SK-N-SH (cell line): Measurements from ENCODE around the gene WDR27. TPM values are rescaled to one million over a fixed set of nuclear protein-coding genes. Genes with fewer than 3 reads are reported as not detected.
A peak's percentile ranks its signal among the peaks of the same experiment; 100 is the strongest.

ENCODE experiments used
- CTCF ChIA-PET: fragments of 300-600, 350-600 bp; formaldehyde crosslinking; extraction: SDS; loops from one replicate; lab custom pipeline; 2021; lab: Yijun Ruan, JAX
- POLR2A ChIA-PET: fragments of 350-600 bp; sonication (Branson Sonifier 250); formaldehyde crosslinking; extraction: SDS; loops from one replicate; lab custom pipeline; 2020; ENCODE audit warnings: antibody characterized with exemption, inconsistent platforms; lab: Yijun Ruan, JAX
- DNase-seq: peaks from one replicate; pipeline ENCODE4 v3.0.0; 2012
- H2AFZ ChIP-seq: fragments of 200-600 bp; sonication (generic); 2 replicates; pipeline ENCODE4 v1.8.1; 2016; ENCODE audit warnings: antibody characterized with exemption, mild to moderate bottlenecking, low read depth
- H3F3A ChIP-seq: fragments of 200-600 bp; sonication (generic); replicated peaks from 2 replicates; pipeline ENCODE3; 2016; ENCODE audit warnings: antibody characterized with exemption, mild to moderate bottlenecking; ENCODE audit not compliant: insufficient read depth
- H3K27ac ChIP-seq, 2 experiments: fragments of 200-500 bp in 1 of 2; fragments of 200-600 bp in 1 of 2; sonication (Bioruptor generic) in 1 of 2; sonication (generic), shearing (Covaris generic) in 1 of 2; 2 replicates each; pipeline versions ENCODE4 v1.5.1 to v1.6.1; 2014 to 2016; ENCODE audit warnings: low read depth in 2 of 2, inconsistent platforms in 1 of 2, low read length in 1 of 2, mild to moderate bottlenecking in 1 of 2, mixed read lengths in 1 of 2
- H3K27me3 ChIP-seq: fragments of 200-600 bp; sonication (generic), shearing (Covaris generic); 2 replicates; pipeline ENCODE4 v1.6.1; 2016; ENCODE audit warnings: mixed run types; ENCODE audit not compliant: insufficient read depth
- H3K36me3 ChIP-seq, 2 experiments: fragments of 200-500 bp in 1 of 2; fragments of 200-600 bp in 1 of 2; sonication (Bioruptor generic) in 1 of 2; sonication (generic) in 1 of 2; replicated peaks in 1 of 2; 2 replicates each; pipeline versions ENCODE3 to v1.5.1; 2014 to 2016; ENCODE audit warnings: low read length in 1 of 2, mild to moderate bottlenecking in 1 of 2; ENCODE audit not compliant: insufficient read depth in 2 of 2, control insufficient read depth in 1 of 2
- H3K4me1 ChIP-seq, 2 experiments: fragments of 200-500 bp in 1 of 2; fragments of 200-600 bp in 1 of 2; sonication (Bioruptor generic) in 1 of 2; sonication (generic), shearing (Covaris generic) in 1 of 2; 2 replicates each; pipeline versions ENCODE4 v1.5.1 to v1.6.1; 2014 to 2016; ENCODE audit warnings: low read depth in 1 of 2, low read length in 1 of 2, mixed run types in 1 of 2; ENCODE audit not compliant: insufficient read depth in 2 of 2, control insufficient read depth in 1 of 2
- H3K4me2 ChIP-seq: fragments of 200-600 bp; sonication (generic), shearing (Covaris generic); 2 replicates; pipeline ENCODE4 v1.6.1; 2017; ENCODE audit warnings: mixed run types
- H3K4me3 ChIP-seq, 2 experiments: fragments of 200-500 bp in 1 of 2; fragments of 200-600 bp in 1 of 2; sonication (Bioruptor generic) in 1 of 2; sonication (generic), shearing (Covaris generic) in 1 of 2; 2 replicates each; pipeline versions ENCODE4 v1.5.1 to v1.8.1; 2014 to 2016; ENCODE audit warnings: low read depth in 2 of 2, inconsistent platforms in 1 of 2, low read length in 1 of 2, mild to moderate bottlenecking in 1 of 2, mixed read lengths in 1 of 2, moderate library complexity in 1 of 2
- H3K79me2 ChIP-seq: fragments of 200-600 bp; sonication (generic); 2 replicates; pipeline ENCODE4 v1.8.1; 2017; ENCODE audit warnings: mild to moderate bottlenecking; ENCODE audit not compliant: insufficient read depth
- H3K9ac ChIP-seq: fragments of 200-600 bp; sonication (generic); 2 replicates; pipeline ENCODE4 v1.6.1; 2017; ENCODE audit warnings: mixed run types
- H3K9me2 ChIP-seq: fragments of 200-600 bp; sonication (generic); 2 replicates; pipeline ENCODE4 v1.6.1; 2017; ENCODE audit warnings: mixed run types
- H3K9me3 ChIP-seq: fragments of 200-600 bp; sonication (generic); 2 replicates; pipeline ENCODE4 v1.6.1; 2017; ENCODE audit warnings: mixed run types, mild to moderate bottlenecking, moderate library complexity
- H4K20me1 ChIP-seq: fragments of 200-600 bp; sonication (generic); 2 replicates; pipeline ENCODE4 v1.6.1; 2017; ENCODE audit warnings: mild to moderate bottlenecking, mixed run types; ENCODE audit not compliant: insufficient read depth
- CHD2 ChIP-seq: fragments of 150-350 bp; IDR thresholded peaks from 2 replicates; pipeline ENCODE4 v1.6.1; 2018; ENCODE audit warnings: low read length; ENCODE audit not compliant: partially characterized antibody
- EP300 ChIP-seq, 2 experiments: IDR thresholded peaks; 2 replicates each; pipeline versions ENCODE4 v1.4.0 to v1.6.1; 2012; ENCODE audit warnings: borderline replicate concordance in 1 of 2, low read depth in 1 of 2, low read length in 1 of 2
- FOSL2 ChIP-seq: IDR thresholded peaks from 2 replicates; pipeline ENCODE4 v1.4.0; 2012; ENCODE audit warnings: low read depth, mild to moderate bottlenecking, moderate library complexity, borderline replicate concordance
- FOXJ3 ChIP-seq: sonication (generic); formaldehyde crosslinking; IDR thresholded peaks from 2 replicates; pipeline ENCODE4 v1.5.1; 2020; ENCODE audit warnings: mild to moderate bottlenecking, missing genetic modification reagents
- JUND ChIP-seq: IDR thresholded peaks from 2 replicates; pipeline ENCODE4 v1.4.0; 2012
- NRF1 ChIP-seq: IDR thresholded peaks from 2 replicates; pipeline ENCODE4 v1.6.1; 2012; ENCODE audit warnings: low read depth, mild to moderate bottlenecking, low read length
- RCOR1 ChIP-seq: fragments of 150-350 bp; IDR thresholded peaks from 2 replicates; pipeline ENCODE4 v1.6.1; 2017; ENCODE audit warnings: antibody characterized with exemption, low read length
- RFX5 ChIP-seq: IDR thresholded peaks from 2 replicates; pipeline ENCODE4 v1.6.1; 2012; ENCODE audit warnings: mild to moderate bottlenecking, improper control_type of control experiment, low read length
- SIN3A ChIP-seq: IDR thresholded peaks from 2 replicates; pipeline ENCODE4 v1.6.1; 2012; ENCODE audit warnings: low read depth, mild to moderate bottlenecking, low read length, moderate library complexity, borderline replicate concordance
- TCF12 ChIP-seq: IDR thresholded peaks from 2 replicates; pipeline ENCODE4 v1.4.0; 2012
- TEAD4 ChIP-seq: IDR thresholded peaks from 2 replicates; pipeline ENCODE4 v1.4.0; 2012; ENCODE audit warnings: mild to moderate bottlenecking, borderline replicate concordance; ENCODE audit not compliant: insufficient read depth
- WGBS: methylation state at CpG from one replicate; pipeline ENCODE4 v1.1.6; 2017; ENCODE audit warnings: low lambda C conversion rate; 5-methylcytosine and 5-hydroxymethylcytosine counted together
- polyA plus RNA-seq, 3 experiments: library from polyadenylated mRNA; depleted of rRNA; stranded (reverse); fragments of >200 nt; gene quantifications; 2 replicates each; pipeline ENCODE4 v1.2.3, GENCODE V29; 2012
- TF ChIP-seq, protein P1 (sequence below): IDR thresholded peaks from 2 replicates; pipeline ENCODE4 v1.4.0; 2012; ENCODE audit warnings: low read depth, borderline replicate concordance
- TF ChIP-seq, protein P2 (sequence below): IDR thresholded peaks from 2 replicates; pipeline ENCODE4; 2012
- TF ChIP-seq, protein P3 (sequence below): IDR thresholded peaks from 2 replicates; pipeline ENCODE4 v1.4.0; 2012; ENCODE audit warnings: low read depth, borderline replicate concordance
- TF ChIP-seq, protein P4 (sequence below): IDR thresholded peaks from 2 replicates; pipeline ENCODE4 v1.4.0; 2012; ENCODE audit warnings: low read depth

Gene WDR27
- polyA plus RNA-seq, 1 of the 3 experiments (the other 2 are of a cell fraction), result 55.6 TPM

GRCh38 chr6:169426611-169427010 lies 275.2 kb downstream of the WDR27 start (continued):
- TF ChIP-seq RCOR1 (no peak), CHD2 (no peak), EP300 (IDR thresholded peaks at IDR 0.05; ENCODE audit: borderline replicate concordance in 1 of 2, low read depth in 1 of 2, low read length in 1 of 2) (no peak), SIN3A (no peak)

GRCh38 chr6:169425628-169426370 lies 276.0 kb downstream of the WDR27 start:
- TF ChIP-seq, protein P1, sequence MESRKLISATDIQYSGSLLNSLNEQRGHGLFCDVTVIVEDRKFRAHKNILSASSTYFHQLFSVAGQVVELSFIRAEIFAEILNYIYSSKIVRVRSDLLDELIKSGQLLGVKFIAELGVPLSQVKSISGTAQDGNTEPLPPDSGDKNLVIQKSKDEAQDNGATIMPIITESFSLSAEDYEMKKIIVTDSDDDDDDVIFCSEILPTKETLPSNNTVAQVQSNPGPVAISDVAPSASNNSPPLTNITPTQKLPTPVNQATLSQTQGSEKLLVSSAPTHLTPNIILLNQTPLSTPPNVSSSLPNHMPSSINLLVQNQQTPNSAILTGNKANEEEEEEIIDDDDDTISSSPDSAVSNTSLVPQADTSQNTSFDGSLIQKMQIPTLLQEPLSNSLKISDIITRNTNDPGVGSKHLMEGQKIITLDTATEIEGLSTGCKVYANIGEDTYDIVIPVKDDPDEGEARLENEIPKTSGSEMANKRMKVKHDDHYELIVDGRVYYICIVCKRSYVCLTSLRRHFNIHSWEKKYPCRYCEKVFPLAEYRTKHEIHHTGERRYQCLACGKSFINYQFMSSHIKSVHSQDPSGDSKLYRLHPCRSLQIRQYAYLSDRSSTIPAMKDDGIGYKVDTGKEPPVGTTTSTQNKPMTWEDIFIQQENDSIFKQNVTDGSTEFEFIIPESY, result no peak
- TF ChIP-seq, protein P2, sequence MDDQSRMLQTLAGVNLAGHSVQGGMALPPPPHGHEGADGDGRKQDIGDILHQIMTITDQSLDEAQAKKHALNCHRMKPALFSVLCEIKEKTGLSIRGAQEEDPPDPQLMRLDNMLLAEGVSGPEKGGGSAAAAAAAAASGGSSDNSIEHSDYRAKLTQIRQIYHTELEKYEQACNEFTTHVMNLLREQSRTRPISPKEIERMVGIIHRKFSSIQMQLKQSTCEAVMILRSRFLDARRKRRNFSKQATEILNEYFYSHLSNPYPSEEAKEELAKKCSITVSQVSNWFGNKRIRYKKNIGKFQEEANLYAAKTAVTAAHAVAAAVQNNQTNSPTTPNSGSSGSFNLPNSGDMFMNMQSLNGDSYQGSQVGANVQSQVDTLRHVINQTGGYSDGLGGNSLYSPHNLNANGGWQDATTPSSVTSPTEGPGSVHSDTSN, result peak; percentile 27; the same call in 1 of the 2 replicates
- no peak for TF ChIP-seq TEAD4
- no peak for TF ChIP-seq JUND
- TF ChIP-seq RFX5, result no peak
- no peak for TF ChIP-seq RCOR1
- peak overlapping the region in 1 of 2 experiments; percentile 17; a peak in 2 of 4 replicates for H3K4me3 ChIP-seq
- peak; percentile 60 for DNase-seq

DNA sequence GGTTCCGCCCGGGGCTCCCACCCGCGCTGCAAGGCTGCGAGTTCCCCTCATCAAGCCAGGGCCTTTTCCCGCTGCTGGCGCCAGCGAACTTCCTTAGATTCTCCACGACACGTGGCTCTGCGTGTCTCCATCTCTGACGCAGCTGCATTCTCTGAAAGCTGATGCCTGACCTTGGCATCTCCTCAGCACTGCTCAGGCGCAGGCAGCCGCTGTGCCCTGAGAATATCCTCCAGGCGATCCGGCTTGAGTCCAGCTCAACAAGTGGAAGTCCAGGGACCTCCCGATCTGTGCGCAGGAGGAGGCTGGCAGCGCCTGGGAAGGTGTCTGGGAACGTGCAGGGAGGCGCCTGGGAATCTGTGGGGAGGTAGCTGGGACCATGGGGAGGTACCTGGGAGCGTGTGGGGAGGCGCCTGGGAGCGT lies 277.0 kb downstream of the WDR27 start:
- peak; percentile 69 for DNase-seq
- Histone ChIP-seq H3K79me2 (no peaks in the 10 kb centered on the region), H3K27me3 (no peaks in the 10 kb centered on the region), H3K36me3 (no peaks in the 10 kb centered on the region), H2AFZ (no peak overlapping the region; the same call in 1 of the 2 replicates), H3F3A (no peaks in the 10 kb centered on the region), H3K9me3 (no peaks in the 10 kb centered on the region), H3K4me2 (peak overlapping the region; percentile 72), H3K27ac (peak overlapping the region; percentile 60 to 78), H3K4me1 (peaks cover 0 to 10% of the 10 kb centered on the region in 2 experiments; a peak in 1 of 4 replicates), H4K20me1 (no peaks in the 10 kb centered on the region), H3K9me2 (no peaks in the 10 kb centered on the region), H3K4me3 (peak overlapping the region; percentile 51 to 60), H3K9ac (peak overlapping the region; percentile 55)
- 60% methylated on average over 19 of the region's 24 CpGs for WGBS
- CTCF ChIA-PET, result no interaction called here
- POLR2A ChIA-PET, result no interaction called here
- TF ChIP-seq, protein P3, sequence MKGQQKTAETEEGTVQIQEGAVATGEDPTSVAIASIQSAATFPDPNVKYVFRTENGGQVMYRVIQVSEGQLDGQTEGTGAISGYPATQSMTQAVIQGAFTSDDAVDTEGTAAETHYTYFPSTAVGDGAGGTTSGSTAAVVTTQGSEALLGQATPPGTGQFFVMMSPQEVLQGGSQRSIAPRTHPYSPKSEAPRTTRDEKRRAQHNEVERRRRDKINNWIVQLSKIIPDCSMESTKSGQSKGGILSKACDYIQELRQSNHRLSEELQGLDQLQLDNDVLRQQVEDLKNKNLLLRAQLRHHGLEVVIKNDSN, result 0 out of 2 replicates have a peak, but pooled peaks have one; percentile 28
- TF ChIP-seq NRF1, result peak; percentile 30; the same call in 1 of the 2 replicates
- TF ChIP-seq FOXJ3 (CRISPR knock-in tag), result no peak
- no peak; the same call in 1 of the 2 replicates for TF ChIP-seq TCF12
- TF ChIP-seq FOSL2, result no peak
- TF ChIP-seq, protein P2, result no peak
- no peak for TF ChIP-seq RFX5
- no peak for TF ChIP-seq TEAD4
- TF ChIP-seq, protein P4, sequence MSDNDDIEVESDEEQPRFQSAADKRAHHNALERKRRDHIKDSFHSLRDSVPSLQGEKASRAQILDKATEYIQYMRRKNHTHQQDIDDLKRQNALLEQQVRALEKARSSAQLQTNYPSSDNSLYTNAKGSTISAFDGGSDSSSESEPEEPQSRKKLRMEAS, result peak; percentile 95

More at GRCh38 chr6:169425628-169426370, 276.0 kb downstream of the WDR27 start:
- Histone ChIP-seq H2AFZ (peak overlapping the region; percentile 46; the same call in 1 of the 2 replicates), H3K9me3 (no peaks in the 10 kb centered on the region), H3K4me1 (peaks cover 0 to 10% of the 10 kb centered on the region in 2 experiments; a peak in 1 of 4 replicates), H3K27ac (no peak overlapping the region; a peak in 1 of 4 replicates), H3K4me2 (no peak overlapping the region; the same call in 1 of the 2 replicates), H3F3A (no peaks in the 10 kb centered on the region), H4K20me1 (no peaks in the 10 kb centered on the region), H3K27me3 (no peaks in the 10 kb centered on the region), H3K9me2 (no peaks in the 10 kb centered on the region), H3K79me2 (no peaks in the 10 kb centered on the region), H3K9ac (no peak overlapping the region), H3K36me3 (no peaks in the 10 kb centered on the region)
- POLR2A ChIA-PET, result no interaction called here
- 77% methylated on average over 31 of the region's 31 CpGs for WGBS
- CTCF ChIA-PET, result interaction anchor here (1.0 to 1.1 kb wide), 2 partner anchors 10 to 19 kb away, joined by 4 to 5 read pairs; no protein-coding TSS in a partner anchor
